Heart left ventricle (tissue), 13 donors: Measurements from ENCODE around the gene STK16.

Source experiments
- POLR2A ChIP-seq, 2 donors: fragments of 450-650 bp; IDR thresholded peaks; one replicate each; pipeline ENCODE4 v1.6.1; 2017; ENCODE audit warnings: antibody characterized with exemption in 2 of 2, mild to moderate bottlenecking in 2 of 2, moderate library complexity in 2 of 2
- TF ChIP-seq, protein P1 (sequence below), 12 donors: fragments of 200-600 bp; sonication (generic) in 4 of 12; IDR thresholded peaks; one replicate each; pipeline versions ENCODE4 v1.5.0 to v1.8.0; 2018 to 2022; ENCODE audit warnings: antibody characterized with exemption in 12 of 12, mild to moderate bottlenecking in 5 of 12
- donor health status: ischemic (EF 13 %, LVEDD 7.1; RV severe dilation, severe dysfunction).
- donor health status: DM: no; HTN: yes; CAD: no.
- donor health status: DM: no; HTN: no; CAD: no.
- donor health status: ischemic (EF 25% LVEDD 6.9; RV normal size, moderate dysfunction).
- donor health status: ischemic (EF 25% LVEDD 5.7; RV mildly dilated, moderate dysfunction).
- donor health status: ischemic (EF 35%, LVEDD 5.7; RV mildly dilated, moderate dysfunction).
- donor health status: nonischemic (EF 11% LVEDD 7.7; RV severe dilation, severe dysfunction).
- donor health status: DM: yes; HTN: yes; CAD: no.
- donor health status: PGD.
- donor health status: ischemic (EF 29% LVEDD 5.4; RV normal size, mild dysfunction).
- donor health status: nonischemic (EF 23%, LVEDD 6.1; RV moderate dilation, normal function).

DNA sequence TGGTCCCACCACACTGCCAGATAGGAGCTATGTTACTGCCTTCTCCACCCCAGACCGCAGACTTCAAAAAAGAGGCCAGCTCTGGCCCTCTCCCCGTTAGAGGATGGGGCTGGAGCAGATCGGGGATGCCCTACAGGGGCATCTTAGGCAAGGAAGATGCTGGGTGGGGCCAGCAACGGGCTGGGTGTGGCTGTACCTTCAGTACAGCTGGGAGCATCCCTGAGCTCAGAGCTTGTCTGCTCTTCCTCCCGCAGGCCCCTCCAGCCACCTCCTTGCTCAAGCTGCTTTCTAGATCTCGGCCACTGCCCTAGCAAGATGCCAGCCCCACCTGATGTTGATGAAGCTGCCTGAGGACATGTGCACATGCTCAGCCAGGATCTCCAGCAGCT lies 54.1 kb downstream of the STK16 start:
- TF ChIP-seq POLR2A (IDR thresholded peaks at IDR 0.05), result no peak
- TF ChIP-seq, protein P1, sequence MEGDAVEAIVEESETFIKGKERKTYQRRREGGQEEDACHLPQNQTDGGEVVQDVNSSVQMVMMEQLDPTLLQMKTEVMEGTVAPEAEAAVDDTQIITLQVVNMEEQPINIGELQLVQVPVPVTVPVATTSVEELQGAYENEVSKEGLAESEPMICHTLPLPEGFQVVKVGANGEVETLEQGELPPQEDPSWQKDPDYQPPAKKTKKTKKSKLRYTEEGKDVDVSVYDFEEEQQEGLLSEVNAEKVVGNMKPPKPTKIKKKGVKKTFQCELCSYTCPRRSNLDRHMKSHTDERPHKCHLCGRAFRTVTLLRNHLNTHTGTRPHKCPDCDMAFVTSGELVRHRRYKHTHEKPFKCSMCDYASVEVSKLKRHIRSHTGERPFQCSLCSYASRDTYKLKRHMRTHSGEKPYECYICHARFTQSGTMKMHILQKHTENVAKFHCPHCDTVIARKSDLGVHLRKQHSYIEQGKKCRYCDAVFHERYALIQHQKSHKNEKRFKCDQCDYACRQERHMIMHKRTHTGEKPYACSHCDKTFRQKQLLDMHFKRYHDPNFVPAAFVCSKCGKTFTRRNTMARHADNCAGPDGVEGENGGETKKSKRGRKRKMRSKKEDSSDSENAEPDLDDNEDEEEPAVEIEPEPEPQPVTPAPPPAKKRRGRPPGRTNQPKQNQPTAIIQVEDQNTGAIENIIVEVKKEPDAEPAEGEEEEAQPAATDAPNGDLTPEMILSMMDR (IDR thresholded peaks at IDR 0.05), result no peak
